ENCODE data around the gene RAB17. TPM values are rescaled to one million over a fixed set of nuclear protein-coding genes. Genes with fewer than 3 reads are reported as not detected.

Gene RAB17
- total RNA-seq, 1 experiment from 2014 or later: 23.6 TPM

DNA sequence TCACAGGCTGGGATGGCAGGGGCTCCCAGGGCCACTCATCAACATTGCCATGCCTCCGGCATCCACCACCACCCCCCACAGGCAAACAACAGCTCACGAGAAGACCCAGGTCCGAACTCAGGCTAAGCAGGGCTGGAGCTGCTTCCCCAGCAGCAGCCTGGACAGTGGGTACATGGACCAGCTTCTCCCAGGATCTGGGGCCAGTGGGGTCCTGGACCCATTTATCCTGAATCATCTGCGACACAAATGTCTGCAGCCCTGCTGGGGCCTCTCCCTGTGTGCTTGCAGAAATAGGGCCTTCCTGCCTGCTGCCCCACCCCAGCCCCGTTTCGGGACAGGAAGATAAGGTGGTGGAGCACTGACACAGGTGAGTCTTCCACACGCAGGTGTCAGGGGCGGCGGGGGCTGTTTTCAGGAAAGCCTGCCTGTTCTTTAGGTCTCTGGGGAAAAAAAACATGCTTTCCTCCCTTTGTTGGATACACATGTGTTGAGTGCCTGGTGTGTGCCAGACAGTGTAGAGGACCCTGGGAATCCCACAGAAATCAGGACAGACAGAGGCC is 19.7 kb downstream of the RAB17 start:
- in situ Hi-C loops (cut with HindIII; ENCODE audit: low pct_unique_long_range_greater_than_20kb, low sequenced_read_pairs): no loop called here
- ATAC-seq: no peak
- intact Hi-C loops (cut with micrococcal nuclease; ENCODE audit: unreplicated experiment): loop anchor here (5.0 kb wide), 1 partner anchor 419 kb away; no protein-coding TSS in a partner anchor
- Histone ChIP-seq H3K36me3 (ENCODE audit: control insufficient read depth, insufficient read depth, low read length) (no peaks in the 10 kb centered on the region), H3K4me3 (ENCODE audit: low read depth in 2 of 2, low read length in 2 of 2) (no peak overlapping the region), H3K9me3 (ENCODE audit: control insufficient read depth, insufficient read depth, low read depth, low read length) (no peaks in the 10 kb centered on the region), H3K27me3 (ENCODE audit: control insufficient read depth, insufficient read depth, low read length) (no peaks in the 10 kb centered on the region), H3K27ac (ENCODE audit: low read length) (no peak overlapping the region), H3K4me1 (ENCODE audit: control insufficient read depth, insufficient read depth, low read length) (peaks cover 9% of the 10 kb centered on the region)
- no peak for TF ChIP-seq SIN3A (IDR thresholded peaks at IDR 0.05; ENCODE audit: borderline replicate concordance, insufficient read depth, low read depth, low read length)
- TF ChIP-seq, protein P1, sequence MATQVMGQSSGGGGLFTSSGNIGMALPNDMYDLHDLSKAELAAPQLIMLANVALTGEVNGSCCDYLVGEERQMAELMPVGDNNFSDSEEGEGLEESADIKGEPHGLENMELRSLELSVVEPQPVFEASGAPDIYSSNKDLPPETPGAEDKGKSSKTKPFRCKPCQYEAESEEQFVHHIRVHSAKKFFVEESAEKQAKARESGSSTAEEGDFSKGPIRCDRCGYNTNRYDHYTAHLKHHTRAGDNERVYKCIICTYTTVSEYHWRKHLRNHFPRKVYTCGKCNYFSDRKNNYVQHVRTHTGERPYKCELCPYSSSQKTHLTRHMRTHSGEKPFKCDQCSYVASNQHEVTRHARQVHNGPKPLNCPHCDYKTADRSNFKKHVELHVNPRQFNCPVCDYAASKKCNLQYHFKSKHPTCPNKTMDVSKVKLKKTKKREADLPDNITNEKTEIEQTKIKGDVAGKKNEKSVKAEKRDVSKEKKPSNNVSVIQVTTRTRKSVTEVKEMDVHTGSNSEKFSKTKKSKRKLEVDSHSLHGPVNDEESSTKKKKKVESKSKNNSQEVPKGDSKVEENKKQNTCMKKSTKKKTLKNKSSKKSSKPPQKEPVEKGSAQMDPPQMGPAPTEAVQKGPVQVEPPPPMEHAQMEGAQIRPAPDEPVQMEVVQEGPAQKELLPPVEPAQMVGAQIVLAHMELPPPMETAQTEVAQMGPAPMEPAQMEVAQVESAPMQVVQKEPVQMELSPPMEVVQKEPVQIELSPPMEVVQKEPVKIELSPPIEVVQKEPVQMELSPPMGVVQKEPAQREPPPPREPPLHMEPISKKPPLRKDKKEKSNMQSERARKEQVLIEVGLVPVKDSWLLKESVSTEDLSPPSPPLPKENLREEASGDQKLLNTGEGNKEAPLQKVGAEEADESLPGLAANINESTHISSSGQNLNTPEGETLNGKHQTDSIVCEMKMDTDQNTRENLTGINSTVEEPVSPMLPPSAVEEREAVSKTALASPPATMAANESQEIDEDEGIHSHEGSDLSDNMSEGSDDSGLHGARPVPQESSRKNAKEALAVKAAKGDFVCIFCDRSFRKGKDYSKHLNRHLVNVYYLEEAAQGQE (IDR thresholded peaks at IDR 0.05; ENCODE audit: insufficient read depth in 1 of 2, low read depth in 2 of 2, low read length in 1 of 2): no peak
- TF ChIP-seq, protein P2, sequence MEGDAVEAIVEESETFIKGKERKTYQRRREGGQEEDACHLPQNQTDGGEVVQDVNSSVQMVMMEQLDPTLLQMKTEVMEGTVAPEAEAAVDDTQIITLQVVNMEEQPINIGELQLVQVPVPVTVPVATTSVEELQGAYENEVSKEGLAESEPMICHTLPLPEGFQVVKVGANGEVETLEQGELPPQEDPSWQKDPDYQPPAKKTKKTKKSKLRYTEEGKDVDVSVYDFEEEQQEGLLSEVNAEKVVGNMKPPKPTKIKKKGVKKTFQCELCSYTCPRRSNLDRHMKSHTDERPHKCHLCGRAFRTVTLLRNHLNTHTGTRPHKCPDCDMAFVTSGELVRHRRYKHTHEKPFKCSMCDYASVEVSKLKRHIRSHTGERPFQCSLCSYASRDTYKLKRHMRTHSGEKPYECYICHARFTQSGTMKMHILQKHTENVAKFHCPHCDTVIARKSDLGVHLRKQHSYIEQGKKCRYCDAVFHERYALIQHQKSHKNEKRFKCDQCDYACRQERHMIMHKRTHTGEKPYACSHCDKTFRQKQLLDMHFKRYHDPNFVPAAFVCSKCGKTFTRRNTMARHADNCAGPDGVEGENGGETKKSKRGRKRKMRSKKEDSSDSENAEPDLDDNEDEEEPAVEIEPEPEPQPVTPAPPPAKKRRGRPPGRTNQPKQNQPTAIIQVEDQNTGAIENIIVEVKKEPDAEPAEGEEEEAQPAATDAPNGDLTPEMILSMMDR (IDR thresholded peaks at IDR 0.05): no peak
- TF ChIP-seq POLR2AphosphoS5 (IDR thresholded peaks at IDR 0.05; ENCODE audit: low read depth, low read length): no peak
- TF ChIP-seq TCF7L2 (IDR thresholded peaks at IDR 0.05; ENCODE audit: low read depth, low read length): no peak
- no peak for DNase-seq (ENCODE audit: low read depth, low spot score)
- POLR2A ChIA-PET: no interaction called here
- BruUV-seq (replicated peaks): no TSS peak
- CTCF ChIA-PET: interaction anchor here (0.6 to 3.5 kb wide), 5 partner anchors 37 to 449 kb away, joined by 3 to 77 read pairs (median 4); no protein-coding TSS in a partner anchor

DNA sequence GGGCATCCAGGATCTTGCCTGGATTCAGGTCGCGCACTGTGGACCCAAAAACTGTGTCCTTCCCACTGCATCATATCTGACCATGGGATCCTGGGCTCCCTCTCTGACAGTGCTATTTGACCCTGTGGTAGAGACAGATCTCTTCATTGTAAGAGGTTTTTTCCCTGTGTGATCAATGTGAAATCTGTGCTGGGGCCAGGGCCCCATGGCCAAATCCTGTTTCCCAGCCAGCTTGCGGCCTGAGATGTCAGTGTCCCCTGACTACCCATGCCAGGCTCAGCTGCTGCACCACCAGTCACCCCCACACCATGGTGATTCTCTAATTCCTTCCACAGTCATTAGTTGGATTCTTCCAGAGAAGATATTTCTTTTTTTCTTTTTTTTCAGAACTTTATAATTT is 20.6 kb downstream of the RAB17 start:
- ATAC-seq (no peak), DNase-seq (ENCODE audit: low read depth, low spot score) (no peak)
- BruUV-seq (replicated peaks): no TSS peak
- CTCF ChIA-PET: interaction anchor here (0.7 kb wide), 1 partner anchor 36 kb away, joined by 4 read pairs; no protein-coding TSS in a partner anchor
- Histone ChIP-seq H3K27ac (ENCODE audit: low read length) (no peak overlapping the region), H3K4me3 (ENCODE audit: low read depth in 2 of 2, low read length in 2 of 2) (no peak overlapping the region), H3K4me1 (ENCODE audit: control insufficient read depth, insufficient read depth, low read length) (peaks cover 9% of the 10 kb centered on the region), H3K27me3 (ENCODE audit: control insufficient read depth, insufficient read depth, low read length) (no peaks in the 10 kb centered on the region), H3K36me3 (ENCODE audit: control insufficient read depth, insufficient read depth, low read length) (no peaks in the 10 kb centered on the region), H3K9me3 (ENCODE audit: control insufficient read depth, insufficient read depth, low read depth, low read length) (no peaks in the 10 kb centered on the region)
- intact Hi-C loops (cut with micrococcal nuclease; ENCODE audit: unreplicated experiment): loop anchor here (5.0 kb wide), 1 partner anchor 418 kb away; no protein-coding TSS in a partner anchor
- no peak for TF ChIP-seq POLR2AphosphoS5 (IDR thresholded peaks at IDR 0.05; ENCODE audit: low read depth, low read length)
- TF ChIP-seq SIN3A (IDR thresholded peaks at IDR 0.05; ENCODE audit: borderline replicate concordance, insufficient read depth, low read depth, low read length): no peak
- no peak for TF ChIP-seq TCF7L2 (IDR thresholded peaks at IDR 0.05; ENCODE audit: low read depth, low read length)
- TF ChIP-seq, protein P1 (IDR thresholded peaks at IDR 0.05; ENCODE audit: insufficient read depth in 1 of 2, low read depth in 2 of 2, low read length in 1 of 2): no peak
- TF ChIP-seq, protein P2 (IDR thresholded peaks at IDR 0.05): no peak
- in situ Hi-C loops (cut with HindIII; ENCODE audit: low pct_unique_long_range_greater_than_20kb, low sequenced_read_pairs): no loop called here
- POLR2A ChIA-PET: no interaction called here
